GM18861 (cell line): ENCODE results near the gene ZFYVE16.
"Not testable (repeated sequence)": the region's sequence is repeated elsewhere in the genome, so short reads cannot be mapped to it uniquely, and the experiment has no call there.

Experiments used
- ATAC-seq: cut with Tn5 transposase; IDR thresholded peaks from one replicate; pipeline ENCODE4 v1.9.1; 2021; ENCODE audit not compliant: unreplicated experiment

The ZFYVE16 gene

DNA sequence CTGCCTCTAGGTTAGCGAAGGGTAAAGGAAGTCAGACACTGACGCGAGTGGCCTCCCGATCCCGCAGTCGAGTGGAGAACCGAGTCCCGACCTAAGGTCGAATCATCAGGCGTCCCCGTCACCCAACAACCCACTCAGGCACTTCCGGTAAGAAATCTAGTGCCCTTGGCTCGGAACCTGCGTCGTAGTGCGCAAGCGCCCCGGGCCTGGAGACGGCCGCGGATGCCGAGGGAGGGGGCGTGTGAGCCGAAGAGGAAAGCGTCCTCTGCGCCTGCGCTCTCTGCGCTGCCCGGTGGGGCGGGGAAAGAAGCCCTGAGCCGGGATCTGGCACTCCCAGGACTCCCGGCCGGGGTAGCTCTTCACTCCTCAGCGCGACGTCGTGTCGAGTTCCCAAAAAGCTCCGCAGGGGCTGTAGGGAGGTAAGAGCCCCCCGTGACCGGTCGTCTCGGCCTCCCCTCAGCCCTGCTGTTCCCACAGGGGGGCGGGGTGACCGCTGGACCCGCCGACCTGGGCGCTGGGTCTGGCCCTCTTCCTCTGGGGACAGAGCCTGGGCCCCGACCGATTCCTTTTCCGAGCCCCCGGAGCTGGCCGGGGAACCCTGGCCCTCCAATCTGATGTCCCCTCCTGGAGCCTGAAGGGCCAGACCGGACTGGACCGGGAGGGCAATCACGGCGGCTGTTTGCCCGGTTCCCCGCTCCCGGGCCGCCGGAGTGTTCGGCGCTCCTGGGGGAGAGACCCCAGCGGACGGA, at the start of gene ZFYVE16:
ZFYVE16 (plus strand) TSS at position 330 of the 749 bp plus-strand sequence. CDS start 26,084 bp downstream, outside the sequence.
- peak; percentile 75 for ATAC-seq

DNA sequence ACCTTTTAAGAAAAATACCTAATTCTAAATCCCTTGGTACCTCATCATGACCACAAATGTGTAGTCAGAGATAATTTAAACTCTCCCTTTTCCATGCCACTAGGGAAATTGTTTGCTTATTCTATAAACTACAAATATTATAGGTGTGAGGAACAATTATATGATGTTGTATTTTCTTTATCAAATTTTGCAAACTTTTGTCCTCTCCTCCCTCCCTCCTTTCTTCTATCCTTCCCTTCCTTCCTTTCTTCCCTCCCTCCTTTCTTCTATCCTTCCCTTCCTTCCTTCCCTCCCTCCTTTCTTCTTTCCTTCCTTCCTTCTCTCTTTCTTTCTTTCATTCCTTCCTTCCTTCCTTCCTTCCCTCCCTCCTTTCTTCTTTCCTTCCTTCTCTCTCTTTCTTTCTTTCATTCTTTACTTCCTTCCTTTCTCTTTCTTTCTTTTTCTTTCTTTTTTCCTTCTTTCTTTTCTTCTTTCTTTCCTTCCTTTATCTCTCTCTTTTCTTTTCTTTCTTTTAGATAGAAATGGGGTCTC, 46.9 kb upstream of the ZFYVE16 start:
- no peak for ATAC-seq

DNA sequence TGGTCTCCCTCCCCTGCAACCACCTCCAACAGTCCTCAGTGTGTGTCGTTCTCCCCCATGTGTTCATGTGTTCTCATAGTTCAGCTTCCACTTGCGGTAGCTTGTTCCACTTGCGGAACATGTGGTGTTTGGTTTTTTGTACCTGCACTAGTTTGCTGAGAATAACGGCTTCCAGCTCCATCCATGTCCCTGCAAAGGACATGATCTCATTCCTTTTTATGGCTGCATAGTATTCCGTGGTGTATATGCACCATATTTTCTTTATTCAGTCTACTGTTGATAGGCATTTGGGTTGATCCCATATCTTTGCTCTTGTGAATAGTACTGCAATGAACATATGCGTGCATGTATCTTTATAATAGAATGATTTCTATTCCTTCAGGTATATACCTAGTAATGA, 43.0 kb upstream of the ZFYVE16 start:
- no peak for ATAC-seq

DNA sequence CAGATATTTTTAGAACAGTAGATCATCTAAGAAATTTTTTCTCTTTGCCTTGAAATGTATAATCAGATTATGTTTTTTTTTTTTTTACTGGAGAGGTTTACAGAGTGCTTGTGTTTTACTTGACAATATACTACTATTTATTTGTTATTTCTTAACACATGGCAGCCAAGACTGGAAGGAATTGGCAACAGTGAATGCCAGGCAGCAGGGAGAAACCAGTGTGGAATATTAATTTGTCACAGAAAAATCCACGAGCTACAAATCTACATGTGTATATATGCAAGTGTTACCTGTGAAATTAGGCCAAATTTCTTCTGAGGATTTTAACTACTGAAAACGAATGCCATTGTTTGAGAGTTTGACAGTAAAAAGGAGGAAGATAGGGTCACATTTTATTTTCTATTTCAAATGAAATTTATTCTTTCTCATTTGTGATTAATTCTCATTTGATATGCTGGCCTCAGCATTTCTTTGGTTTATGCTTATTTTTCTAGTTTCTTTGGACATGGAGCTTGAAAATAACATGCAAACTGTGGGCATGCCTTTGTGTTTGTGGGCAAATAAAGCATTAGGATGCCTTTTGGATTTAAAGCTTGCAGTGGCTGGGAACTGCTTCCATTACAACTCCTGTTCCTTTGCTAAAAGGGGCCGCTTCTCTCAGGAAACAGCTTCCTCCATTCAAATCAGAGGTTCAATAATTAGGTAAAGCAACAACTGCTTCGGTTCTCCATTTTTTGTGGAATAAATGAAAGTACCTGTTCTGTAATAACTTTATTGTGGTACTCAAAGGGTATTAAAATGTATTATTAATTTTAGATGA, 39.0 kb upstream of the ZFYVE16 start:
- ATAC-seq: no peak

DNA sequence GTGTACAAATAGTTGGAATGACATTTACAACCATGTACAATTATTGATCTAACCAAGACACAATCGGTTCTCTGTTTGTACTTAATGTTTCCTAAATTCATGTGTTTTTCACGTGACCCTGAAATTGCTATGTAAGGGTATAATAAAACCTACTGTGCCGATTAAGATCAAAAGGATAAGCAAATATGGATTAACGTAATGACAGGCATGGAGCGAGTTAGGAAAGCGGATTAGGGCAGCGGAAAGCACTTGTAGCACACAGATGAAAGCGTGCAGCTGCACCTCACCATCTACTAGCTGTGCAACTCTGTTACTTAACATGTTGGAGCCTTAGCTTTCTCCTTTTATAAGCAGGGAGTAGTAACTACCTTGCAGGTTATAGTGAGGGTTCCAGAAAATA, 38.3 kb upstream of the ZFYVE16 start:
- no peak for ATAC-seq

GRCh38 chr5:80370390-80370789, 37.5 kb upstream of the ZFYVE16 start:
- no peak for ATAC-seq

- no peak for ATAC-seq
Observed at GRCh38 chr5:80372780-80373179, 35.1 kb upstream of the ZFYVE16 start.

DNA sequence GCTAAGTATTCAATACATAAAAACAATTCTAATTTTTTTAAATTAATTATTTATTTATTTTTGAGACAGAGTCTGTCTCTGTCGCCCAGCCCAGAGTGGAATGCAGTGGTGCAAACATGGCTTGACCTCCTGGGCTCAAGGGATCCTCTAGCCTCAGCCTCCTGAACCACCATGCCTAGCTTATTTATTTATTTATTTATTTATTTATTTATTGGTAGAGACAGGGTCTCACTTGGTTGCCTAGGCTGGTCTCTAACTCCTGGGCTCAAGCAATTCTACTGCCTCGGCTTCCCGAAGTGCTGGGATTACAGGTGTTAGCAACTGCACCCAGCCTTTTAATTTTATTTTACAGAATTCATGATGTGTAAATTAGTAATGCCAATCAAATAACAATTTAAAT, 33.7 kb upstream of the ZFYVE16 start:
- ATAC-seq: no peak

DNA sequence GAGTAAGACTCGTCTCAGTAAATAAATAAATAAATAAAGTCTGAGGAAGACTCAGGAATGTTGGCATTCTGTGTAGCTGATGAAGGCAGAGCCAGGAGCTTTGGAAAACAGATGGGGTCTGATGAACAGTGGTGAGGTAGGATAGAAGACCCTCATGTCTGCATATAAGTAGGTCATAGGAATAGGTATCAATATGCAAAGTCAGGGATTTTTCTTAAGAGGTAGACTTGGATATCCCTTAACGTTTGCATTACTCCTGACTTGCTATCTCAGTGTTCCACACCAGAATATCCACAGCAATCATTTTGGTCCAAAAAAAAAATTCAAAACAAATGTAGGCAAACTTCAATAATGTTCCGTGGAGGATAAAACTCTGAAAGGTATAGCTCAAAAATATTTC, 31.3 kb upstream of the ZFYVE16 start:
- ATAC-seq: no peak

DNA sequence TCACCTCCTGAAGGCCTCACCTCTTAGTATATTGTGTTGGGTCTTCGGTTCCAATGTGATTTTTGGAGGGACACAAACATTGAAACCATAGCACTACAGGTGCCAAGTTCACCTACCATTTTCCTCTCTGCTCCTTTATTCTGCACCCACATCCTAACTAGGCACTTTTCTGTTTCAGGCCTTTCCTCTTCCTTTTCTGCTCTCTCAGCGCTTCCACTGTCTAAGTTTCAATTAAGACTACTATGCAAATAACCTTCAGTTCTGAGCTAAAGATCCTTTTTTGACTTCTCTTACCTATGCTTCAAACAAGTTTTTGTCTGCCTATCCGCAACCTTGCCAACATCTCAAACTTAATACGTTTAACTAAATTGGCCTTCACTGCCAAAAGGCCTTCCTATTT, 25.4 kb upstream of the ZFYVE16 start:
- ATAC-seq: no peak

DNA sequence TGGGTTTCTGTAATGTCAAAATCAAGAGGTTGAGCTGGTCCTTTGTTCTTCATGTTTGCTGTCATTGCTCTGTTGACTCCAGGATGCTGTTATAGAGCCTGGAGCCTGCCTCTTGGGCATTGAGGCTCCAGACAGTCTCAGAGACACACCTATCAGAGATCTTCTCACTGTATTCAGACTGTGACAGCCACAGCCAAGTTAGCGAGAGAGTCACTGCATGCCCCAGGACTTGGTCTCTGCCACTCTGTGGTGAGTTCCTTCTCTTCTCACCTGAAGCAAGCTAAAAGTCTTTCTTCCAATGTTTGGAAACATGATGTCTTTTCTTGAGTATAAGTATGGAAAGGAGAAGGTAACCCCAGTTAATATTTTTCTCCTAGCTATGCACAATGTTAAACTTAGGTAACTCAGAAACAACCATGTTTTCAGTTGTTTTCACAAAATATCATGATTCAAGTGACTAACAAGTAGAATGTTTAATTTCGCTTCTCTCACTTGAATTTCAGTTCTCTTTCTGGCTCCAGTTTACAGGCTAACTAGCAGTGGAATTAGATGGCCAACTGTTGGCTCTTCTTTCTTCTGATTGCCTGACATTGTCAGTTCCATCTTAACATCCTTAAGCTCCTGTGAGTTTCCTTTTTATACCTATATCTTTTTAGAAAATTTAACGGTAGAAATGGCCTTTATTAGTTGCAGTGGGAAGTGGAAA, 20.6 kb upstream of the ZFYVE16 start:
- ATAC-seq: no peak

GRCh38 chr5:80389580-80389979, 18.3 kb upstream of the ZFYVE16 start:
- no peak for ATAC-seq

GRCh38 chr5:80390413-80390812, 17.5 kb upstream of the ZFYVE16 start:
- not testable (repeated sequence) for ATAC-seq

- not testable (repeated sequence) for ATAC-seq
Observed at GRCh38 chr5:80391267-80391666, 16.6 kb upstream of the ZFYVE16 start.

DNA sequence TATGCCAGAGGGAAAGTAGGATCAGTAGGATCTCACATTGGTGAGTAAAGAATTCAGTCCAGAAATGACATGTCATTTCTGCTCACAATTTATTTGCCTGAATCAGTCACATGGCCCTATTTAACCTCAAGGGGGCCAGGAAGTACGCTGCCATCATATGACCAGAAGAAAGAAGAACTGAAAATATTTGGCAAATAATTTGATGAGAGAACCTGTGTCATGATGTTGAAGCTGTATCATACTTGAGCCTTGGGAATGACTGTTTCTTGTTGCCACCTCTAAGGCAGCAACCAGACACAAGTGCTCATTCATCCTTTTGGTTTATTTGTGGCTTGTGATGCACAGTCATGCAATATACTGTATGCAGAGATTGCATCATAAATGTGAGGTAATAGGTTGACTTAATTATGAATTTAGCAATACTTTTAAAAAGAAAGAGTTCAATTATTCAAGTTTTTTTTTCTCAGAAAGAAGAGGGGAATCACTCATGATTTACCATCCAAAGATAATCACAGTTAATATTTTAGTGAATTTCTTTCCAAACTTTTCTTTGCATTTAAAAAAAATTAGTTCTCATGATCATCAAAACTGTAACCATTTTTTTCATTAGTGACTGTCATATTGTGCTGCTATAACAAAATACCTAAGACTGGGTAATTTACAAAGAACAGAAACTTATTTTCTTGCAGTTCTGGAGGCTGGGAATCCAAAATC, 8.2 kb upstream of the ZFYVE16 start:
- ATAC-seq: peak; percentile 92

DNA sequence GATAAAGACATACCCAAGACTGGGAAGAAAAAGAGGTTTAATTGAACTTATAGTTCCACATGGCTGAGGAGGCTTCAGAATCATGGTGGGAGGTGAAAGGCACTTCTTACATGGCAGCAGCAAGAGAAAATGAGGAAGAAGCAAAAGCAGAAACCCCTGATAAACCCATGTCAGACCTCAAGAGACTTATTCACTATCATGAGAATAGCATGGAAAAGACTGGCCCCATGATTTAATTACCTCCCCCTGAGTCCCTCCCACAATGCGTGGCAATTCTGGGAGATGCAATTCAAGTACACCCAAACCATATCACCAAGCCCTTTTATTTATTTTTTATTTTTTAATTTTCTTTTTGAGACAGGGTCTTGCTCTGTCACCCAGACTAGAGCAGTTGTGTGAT, 7.5 kb upstream of the ZFYVE16 start:
- not testable (repeated sequence) for ATAC-seq

- ATAC-seq: no peak
Observed at GRCh38 chr5:80403782-80404181, 4.1 kb upstream of the ZFYVE16 start.

GRCh38 chr5:80406980-80407734, 707 bp upstream of the ZFYVE16 start:
- ATAC-seq: no peak

DNA sequence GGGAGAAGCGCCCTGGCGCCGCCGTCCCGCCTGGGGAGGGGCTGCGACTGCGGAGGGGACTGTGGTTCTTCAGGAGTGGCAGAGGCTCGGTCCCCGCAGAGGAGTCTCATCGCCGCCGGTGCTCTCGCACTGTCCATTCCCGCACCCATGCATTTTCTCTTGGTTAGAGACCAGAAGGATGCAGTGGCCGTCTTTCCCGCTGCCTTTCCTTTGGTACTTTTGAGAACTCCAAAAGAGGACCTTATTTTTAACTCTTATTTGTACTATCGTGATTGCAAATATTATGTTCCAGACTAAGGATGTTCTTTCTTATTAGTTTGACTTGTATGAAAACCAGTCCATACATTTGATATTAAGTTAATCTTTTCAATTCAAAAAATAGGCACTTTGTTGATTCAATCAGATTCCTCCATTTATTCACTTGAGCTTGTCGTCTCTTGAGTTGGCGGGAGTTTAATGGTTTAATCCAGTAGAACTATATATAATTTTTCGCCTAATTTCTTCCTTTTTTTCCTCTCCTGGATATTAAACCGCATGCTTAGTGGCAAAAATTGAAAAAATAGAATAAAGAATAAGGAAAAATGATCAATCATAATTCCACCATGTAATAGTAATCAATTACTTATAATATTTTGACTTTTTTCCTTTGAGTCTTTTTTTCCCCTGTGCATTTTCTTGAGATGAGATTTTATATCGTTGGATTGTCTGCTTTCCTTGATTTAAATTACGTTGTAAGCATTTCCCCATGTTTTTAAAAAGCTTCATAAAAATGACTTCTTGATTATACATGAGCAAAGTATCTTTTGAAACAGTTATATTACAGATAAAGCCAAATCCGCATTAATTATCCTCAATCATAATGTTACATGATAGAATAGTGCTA, 861 bp downstream of the ZFYVE16 start:
- peak; percentile 32 for ATAC-seq
